ENCODE measurements around the gene IL17B.

Gene IL17B

GRCh38 chr5:149417711-149418368 is 38.7 kb upstream of the IL17B start:
- peaks cover 23% of the 10 kb centered on the region for H3K4me1 ChIP-seq (ENCODE audit: control insufficient read depth, low read length)
- H3K79me2 ChIP-seq (ENCODE audit: control insufficient read depth, low read length) = no peaks in the 10 kb centered on the region
- H3K9me2 ChIP-seq (replicated peaks; ENCODE audit: control insufficient read depth, low read length) = no peaks in the 10 kb centered on the region
- H3K36me3 ChIP-seq (ENCODE audit: control insufficient read depth, low read length) = no peaks in the 10 kb centered on the region
- H4K20me1 ChIP-seq (ENCODE audit: control insufficient read depth, insufficient read depth, low read depth, low read length) = no peaks in the 10 kb centered on the region
- no peaks in the 10 kb centered on the region for H3K9me3 ChIP-seq (ENCODE audit: control insufficient read depth, insufficient read depth, low read length)
- no peak overlapping the region for H3K27ac ChIP-seq (ENCODE audit: low read depth, low read length)
- peaks cover 9% of the 10 kb centered on the region for H3K27me3 ChIP-seq (ENCODE audit: control insufficient read depth, low read length)
- no peak overlapping the region for H3K4me2 ChIP-seq (ENCODE audit: low read length)
- H3K4me3 ChIP-seq (ENCODE audit: low read length) = no peak overlapping the region
- no peaks in the 10 kb centered on the region for H3F3A ChIP-seq (ENCODE audit: control insufficient read depth, insufficient read depth)
- no peak for TF ChIP-seq CTCF (IDR thresholded peaks at IDR 0.05; ENCODE audit: low read depth, low read length, poor library complexity, severe bottlenecking)
- TF ChIP-seq EZH2phosphoT487 (IDR thresholded peaks at IDR 0.05; ENCODE audit: borderline replicate concordance, low read length) = no peak

GRCh38 chr5:149416987-149417710 is 38.1 kb upstream of the IL17B start:
- TF ChIP-seq EZH2phosphoT487 (IDR thresholded peaks at IDR 0.05; ENCODE audit: borderline replicate concordance, low read length) (no peak), CTCF (IDR thresholded peaks at IDR 0.05; ENCODE audit: low read depth, low read length, poor library complexity, severe bottlenecking) (no peak)
- H3K9me3 ChIP-seq (ENCODE audit: control insufficient read depth, insufficient read depth, low read length) = no peaks in the 10 kb centered on the region
- no peaks in the 10 kb centered on the region for H4K20me1 ChIP-seq (ENCODE audit: control insufficient read depth, insufficient read depth, low read depth, low read length)
- H3K4me2 ChIP-seq (ENCODE audit: low read length) = no peak overlapping the region
- H3K79me2 ChIP-seq (ENCODE audit: control insufficient read depth, low read length) = no peaks in the 10 kb centered on the region
- peaks cover 6% of the 10 kb centered on the region for H3K27me3 ChIP-seq (ENCODE audit: control insufficient read depth, low read length)
- H3K4me1 ChIP-seq (ENCODE audit: control insufficient read depth, low read length) = peaks cover 16% of the 10 kb centered on the region
- H3F3A ChIP-seq (ENCODE audit: control insufficient read depth, insufficient read depth) = no peaks in the 10 kb centered on the region
- no peaks in the 10 kb centered on the region for H3K36me3 ChIP-seq (ENCODE audit: control insufficient read depth, low read length)
- H3K9me2 ChIP-seq (replicated peaks; ENCODE audit: control insufficient read depth, low read length) = no peaks in the 10 kb centered on the region
- H3K4me3 ChIP-seq (ENCODE audit: low read length) = no peak overlapping the region
- H3K27ac ChIP-seq (ENCODE audit: low read depth, low read length) = no peak overlapping the region

GRCh38 chr5:149415066-149415967 is 36.2 kb upstream of the IL17B start:
- Histone ChIP-seq H3K9me3 (ENCODE audit: control insufficient read depth, insufficient read depth, low read length) (no peaks in the 10 kb centered on the region), H3K4me3 (ENCODE audit: low read length) (no peak overlapping the region), H3K36me3 (ENCODE audit: control insufficient read depth, low read length) (no peaks in the 10 kb centered on the region), H3K9me2 (replicated peaks; ENCODE audit: control insufficient read depth, low read length) (no peaks in the 10 kb centered on the region), H3K27me3 (ENCODE audit: control insufficient read depth, low read length) (peaks cover 7% of the 10 kb centered on the region), H3K4me2 (ENCODE audit: low read length) (no peak overlapping the region), H3F3A (ENCODE audit: control insufficient read depth, insufficient read depth) (no peaks in the 10 kb centered on the region), H3K79me2 (ENCODE audit: control insufficient read depth, low read length) (no peaks in the 10 kb centered on the region), H4K20me1 (ENCODE audit: control insufficient read depth, insufficient read depth, low read depth, low read length) (no peaks in the 10 kb centered on the region), H3K4me1 (ENCODE audit: control insufficient read depth, low read length) (peaks cover 5% of the 10 kb centered on the region; the same call in 1 of the 2 replicates), H3K27ac (ENCODE audit: low read depth, low read length) (no peak overlapping the region)
- no peak for TF ChIP-seq CTCF (IDR thresholded peaks at IDR 0.05; ENCODE audit: low read depth, low read length, poor library complexity, severe bottlenecking)
- no peak for TF ChIP-seq EZH2phosphoT487 (IDR thresholded peaks at IDR 0.05; ENCODE audit: borderline replicate concordance, low read length)

Measured in DOHH2 (cell line).